HepG2 (cell line): ENCODE measurements around the gene ANKRD13D. TPM values are rescaled to one million over a fixed set of nuclear protein-coding genes. Genes with fewer than 3 reads are reported as not detected.

Experiments
- BATF2 ChIP-seq: sonication (generic); formaldehyde crosslinking; IDR thresholded peaks from 2 replicates; pipeline ENCODE4 v1.8.0; 2022; ENCODE audit warnings: mild to moderate bottlenecking, missing genetic modification reagents, moderate library complexity
- CSRNP1 ChIP-seq: sonication (generic); formaldehyde crosslinking; IDR thresholded peaks from 2 replicates; pipeline ENCODE4 v1.8.1; 2023; ENCODE audit warnings: mild to moderate bottlenecking, missing genetic modification reagents
- FOSL2 ChIP-seq: sonication (generic); formaldehyde crosslinking; IDR thresholded peaks from 2 replicates; pipeline ENCODE4 v1.4.0; 2020; ENCODE audit warnings: missing genetic modification reagents
- HCFC1 ChIP-seq: fragments of 150-350 bp; IDR thresholded peaks from 2 replicates; pipeline ENCODE4 v1.6.1; 2014; ENCODE audit warnings: low read depth, low read length
- HDAC1 ChIP-seq: sonication (generic); formaldehyde crosslinking; IDR thresholded peaks from 2 replicates; pipeline ENCODE4 v1.5.1; 2020; ENCODE audit warnings: mild to moderate bottlenecking, missing genetic modification reagents
- HES4 ChIP-seq: sonication (generic); formaldehyde crosslinking; IDR thresholded peaks from 2 replicates; pipeline ENCODE4 v1.9.0; 2021; ENCODE audit warnings: mild to moderate bottlenecking, missing genetic modification reagents, borderline replicate concordance
- HMG20B ChIP-seq: conservative IDR thresholded peaks from 2 replicates; pipeline ENCODE4 v1.6.1; 2016; ENCODE audit warnings: missing genetic modification reagents, missing compliant biosample characterization
- MEIS1 ChIP-seq: sonication (generic); formaldehyde crosslinking; IDR thresholded peaks from 2 replicates; pipeline ENCODE4 v1.9.0; 2021; ENCODE audit warnings: mild to moderate bottlenecking, missing genetic modification reagents, moderate library complexity, borderline replicate concordance
- NAIF1 ChIP-seq: sonication (generic); formaldehyde crosslinking; IDR thresholded peaks from 2 replicates; pipeline ENCODE4 v1.5.0; 2020; ENCODE audit warnings: mild to moderate bottlenecking, missing genetic modification reagents, borderline replicate concordance
- PBX3 ChIP-seq: sonication (generic); formaldehyde crosslinking; IDR thresholded peaks from 2 replicates; pipeline ENCODE4 v1.8.1; 2023; ENCODE audit warnings: missing genetic modification reagents, inconsistent platforms, borderline replicate concordance
- PLRG1 ChIP-seq: fragments of 450-650 bp; conservative IDR thresholded peaks from 2 replicates; pipeline ENCODE4 v1.6.1; 2016
- SSRP1 ChIP-seq: IDR thresholded peaks from 2 replicates; pipeline ENCODE4 v1.6.1; 2016; ENCODE audit warnings: control low read depth
- TGIF2 ChIP-seq: IDR thresholded peaks from 2 replicates; pipeline ENCODE4 v1.6.1; 2016; ENCODE audit warnings: control low read depth, missing compliant biosample characterization
- THAP9 ChIP-seq: sonication (generic); formaldehyde crosslinking; IDR thresholded peaks from 2 replicates; pipeline ENCODE4; 2020; ENCODE audit warnings: missing genetic modification reagents, mild to moderate bottlenecking, borderline replicate concordance
- TIGD3 ChIP-seq: sonication (generic); formaldehyde crosslinking; IDR thresholded peaks from 2 replicates; pipeline ENCODE4 v1.5.1; 2020; ENCODE audit warnings: mild to moderate bottlenecking, missing genetic modification reagents, borderline replicate concordance
- ZBTB8A ChIP-seq: sonication (generic); formaldehyde crosslinking; IDR thresholded peaks from 2 replicates; pipeline ENCODE4 v1.4.0; 2020; ENCODE audit warnings: mild to moderate bottlenecking, low read depth, missing genetic modification reagents, borderline replicate concordance
- ZNF124 ChIP-seq: sonication (generic); formaldehyde crosslinking; IDR thresholded peaks from 2 replicates; pipeline ENCODE4 v1.4.0; 2020; ENCODE audit warnings: missing genetic modification reagents
- ZNF230 ChIP-seq: sonication (generic); formaldehyde crosslinking; IDR thresholded peaks from 2 replicates; pipeline ENCODE4 v1.4.0; 2020; ENCODE audit warnings: mild to moderate bottlenecking, missing genetic modification reagents
- ZNF354B ChIP-seq: sonication (generic); formaldehyde crosslinking; IDR thresholded peaks from 2 replicates; pipeline ENCODE4 v1.8.0; 2022; ENCODE audit warnings: mild to moderate bottlenecking, missing genetic modification reagents
- ZNF607 ChIP-seq: sonication (generic); formaldehyde crosslinking; IDR thresholded peaks from 2 replicates; pipeline ENCODE4 v1.5.1; 2020; ENCODE audit warnings: missing genetic modification reagents, mild to moderate bottlenecking, borderline replicate concordance
- ZNF841 ChIP-seq: sonication (generic); formaldehyde crosslinking; IDR thresholded peaks from 2 replicates; pipeline ENCODE4 v1.8.1; 2023; ENCODE audit warnings: missing genetic modification reagents, borderline replicate concordance
- ZSCAN9 ChIP-seq: IDR thresholded peaks from 2 replicates; pipeline ENCODE4 v1.6.1; 2016; ENCODE audit warnings: borderline replicate concordance
- polyA plus RNA-seq, 8 experiments: library from polyadenylated mRNA; depleted of rRNA in 3 of 8; stranded (reverse) in 7 of 8; unstranded in 1 of 8; fragments of >200 nt; fragmentation: Illumina TruSeq in 4 of 8; extraction: Trizol in 4 of 8; gene quantifications; 2 replicates each; pipeline versions ENCODE4 v1.2.1 to v1.2.3, GENCODE V29; 2011 to 2016; ENCODE audit warnings: low read depth in 4 of 8, missing spikeins in 1 of 8, mixed read lengths in 1 of 8; ENCODE audit not compliant: insufficient read depth in 1 of 8
- total RNA-seq, 5 experiments: library from RNA; depleted of rRNA; stranded (reverse); fragments of >200 nt; fragmentation: Illumina TruSeq; extraction: Trizol; gene quantifications; 2 replicates each; pipeline ENCODE4 v1.2.3, GENCODE V29; 2016; ENCODE audit warnings: low read depth in 1 of 5

Gene ANKRD13D
- total and polyA plus RNA-seq, 2 of the 13 experiments (the other 11 are each of a cell fraction or from before 2014, with no cell fraction given): 18.6 to 27.3 TPM

- no peak for TF ChIP-seq ZNF230 (CRISPR knock-in tag)
- peak; percentile 17; the same call in 1 of the 2 replicates for TF ChIP-seq FOSL2
- TF ChIP-seq HMG20B (CRISPR knock-in tag): no peak
- no peak for TF ChIP-seq PBX3 (CRISPR knock-in tag)
- no peak for TF ChIP-seq TIGD3 (CRISPR knock-in tag)
- TF ChIP-seq NAIF1 (CRISPR knock-in tag): no peak
- TF ChIP-seq PLRG1: no peak
- TF ChIP-seq THAP9 (CRISPR knock-in tag): no peak; the same call in 1 of the 2 replicates
- 0 out of 2 replicates have a peak, but pooled peaks have one; percentile 25 for TF ChIP-seq TGIF2 (CRISPR knock-in tag)
- TF ChIP-seq SSRP1 (CRISPR knock-in tag): no peak
- TF ChIP-seq CSRNP1 (CRISPR knock-in tag): no peak
- TF ChIP-seq ZNF354B (CRISPR knock-in tag): no peak
- peak; percentile 70 for TF ChIP-seq HDAC1 (CRISPR knock-in tag)
- no peak for TF ChIP-seq BATF2 (CRISPR knock-in tag)
- no peak for TF ChIP-seq ZNF124 (CRISPR knock-in tag)
- no peak for TF ChIP-seq ZNF841 (CRISPR knock-in tag)
- no peak for TF ChIP-seq HES4
- TF ChIP-seq ZNF607 (CRISPR knock-in tag): no peak
- no peak for TF ChIP-seq HCFC1
- TF ChIP-seq ZSCAN9: 0 out of 2 replicates have a peak, but pooled peaks have one; percentile 6
- TF ChIP-seq MEIS1: no peak
- TF ChIP-seq ZBTB8A (CRISPR knock-in tag): no peak
Measured at GRCh38 chr11:67262731-67263675, 26.1 kb upstream of the ANKRD13D start (continued).
